VCaP (cell line): ENCODE results near the gene SEC61G.

Experiments
- H3K27ac ChIP-seq: fragments of 450-650 bp; 2 replicates; pipeline ENCODE4 v1.5.1; 2017
- TF ChIP-seq, protein P1 (sequence below): fragments of 450-650 bp; conservative IDR thresholded peaks from 2 replicates; pipeline ENCODE4 v1.5.1; 2017; ENCODE audit warnings: mild to moderate bottlenecking, moderate library complexity

SEC61G gene

DNA sequence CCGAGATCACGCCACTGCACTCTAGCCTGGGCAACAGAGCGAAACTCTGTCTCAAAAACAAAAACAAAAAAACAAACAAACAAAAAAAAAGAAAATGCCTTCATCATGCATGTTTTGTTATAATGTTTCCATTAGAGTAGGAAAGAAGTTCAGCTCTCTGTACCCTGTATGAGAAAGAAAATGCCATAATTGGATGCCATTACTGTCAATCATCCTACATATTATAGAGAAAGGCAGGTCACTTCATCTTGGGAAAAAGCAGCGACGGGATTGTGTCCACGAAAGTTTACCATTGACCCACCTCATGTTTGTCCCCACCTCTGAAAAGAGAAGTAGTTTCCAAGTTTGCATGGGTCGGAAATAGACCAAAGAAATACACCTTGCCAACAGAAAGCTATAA, 33.8 kb downstream of the SEC61G start:
- H3K27ac ChIP-seq: no peak overlapping the region
- TF ChIP-seq, protein P1, sequence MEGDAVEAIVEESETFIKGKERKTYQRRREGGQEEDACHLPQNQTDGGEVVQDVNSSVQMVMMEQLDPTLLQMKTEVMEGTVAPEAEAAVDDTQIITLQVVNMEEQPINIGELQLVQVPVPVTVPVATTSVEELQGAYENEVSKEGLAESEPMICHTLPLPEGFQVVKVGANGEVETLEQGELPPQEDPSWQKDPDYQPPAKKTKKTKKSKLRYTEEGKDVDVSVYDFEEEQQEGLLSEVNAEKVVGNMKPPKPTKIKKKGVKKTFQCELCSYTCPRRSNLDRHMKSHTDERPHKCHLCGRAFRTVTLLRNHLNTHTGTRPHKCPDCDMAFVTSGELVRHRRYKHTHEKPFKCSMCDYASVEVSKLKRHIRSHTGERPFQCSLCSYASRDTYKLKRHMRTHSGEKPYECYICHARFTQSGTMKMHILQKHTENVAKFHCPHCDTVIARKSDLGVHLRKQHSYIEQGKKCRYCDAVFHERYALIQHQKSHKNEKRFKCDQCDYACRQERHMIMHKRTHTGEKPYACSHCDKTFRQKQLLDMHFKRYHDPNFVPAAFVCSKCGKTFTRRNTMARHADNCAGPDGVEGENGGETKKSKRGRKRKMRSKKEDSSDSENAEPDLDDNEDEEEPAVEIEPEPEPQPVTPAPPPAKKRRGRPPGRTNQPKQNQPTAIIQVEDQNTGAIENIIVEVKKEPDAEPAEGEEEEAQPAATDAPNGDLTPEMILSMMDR: no peak

DNA sequence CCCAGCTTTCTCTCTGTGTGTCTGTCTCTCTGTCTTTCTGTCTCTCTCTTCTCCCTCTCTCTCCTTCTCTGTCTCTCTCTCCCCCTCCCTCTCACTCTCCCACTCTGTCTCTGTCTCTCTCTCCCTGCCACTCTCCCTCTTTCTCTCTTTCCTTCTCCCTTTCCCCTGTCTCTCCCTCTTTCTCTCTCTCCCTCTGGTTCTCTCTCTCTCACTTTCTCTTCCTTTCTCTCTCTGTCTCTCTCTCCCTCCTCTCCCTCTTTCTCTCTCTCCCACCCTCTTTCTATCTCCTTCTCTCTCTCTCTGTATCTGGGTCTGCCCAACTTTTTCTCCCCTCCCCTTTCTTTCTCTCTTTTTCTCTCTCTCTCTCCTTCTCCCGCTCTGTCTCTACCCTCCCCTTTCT, 36.5 kb downstream of the SEC61G start:
- no peak overlapping the region for H3K27ac ChIP-seq
- TF ChIP-seq, protein P1: no peak

DNA sequence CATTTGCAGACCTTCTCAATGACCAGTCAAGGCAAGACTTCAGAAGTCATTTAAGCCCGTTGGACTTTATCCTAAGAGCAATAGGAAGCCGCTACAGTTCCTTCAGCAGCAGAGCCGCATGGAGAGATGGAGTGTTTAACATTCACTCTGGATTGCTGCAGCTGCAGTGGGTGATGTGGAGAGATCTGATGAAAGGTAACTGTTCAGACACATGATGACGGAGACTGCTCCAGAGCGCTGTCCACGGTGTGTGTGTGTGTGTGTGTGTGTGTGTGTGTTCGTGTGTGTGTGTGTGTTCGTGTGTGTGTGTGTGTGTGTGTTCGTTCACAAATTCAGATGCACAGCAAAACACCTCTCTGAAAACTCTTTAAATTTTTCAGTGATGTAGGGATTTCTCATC, 37.0 kb downstream of the SEC61G start:
- TF ChIP-seq, protein P1: no peak
- no peak overlapping the region for H3K27ac ChIP-seq

DNA sequence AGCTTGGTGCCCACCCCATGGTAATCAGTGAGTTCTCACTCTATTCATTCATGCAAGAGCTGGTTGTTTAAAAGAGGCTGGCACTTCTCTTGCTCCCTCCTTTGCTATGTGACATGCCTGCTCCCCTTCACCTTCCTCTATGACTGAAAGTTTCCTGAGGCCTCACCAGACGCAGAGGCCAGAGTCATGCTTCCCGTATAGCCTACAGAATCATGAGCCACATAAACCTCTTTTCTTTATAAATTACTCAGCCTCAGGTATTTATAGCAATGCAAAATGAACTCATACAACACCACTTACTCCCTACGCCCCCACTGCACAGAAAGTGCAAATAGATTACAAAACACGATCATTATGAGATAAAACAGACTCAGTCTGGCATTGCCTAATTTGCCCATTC, 39.0 kb downstream of the SEC61G start:
- TF ChIP-seq, protein P1: no peak

DNA sequence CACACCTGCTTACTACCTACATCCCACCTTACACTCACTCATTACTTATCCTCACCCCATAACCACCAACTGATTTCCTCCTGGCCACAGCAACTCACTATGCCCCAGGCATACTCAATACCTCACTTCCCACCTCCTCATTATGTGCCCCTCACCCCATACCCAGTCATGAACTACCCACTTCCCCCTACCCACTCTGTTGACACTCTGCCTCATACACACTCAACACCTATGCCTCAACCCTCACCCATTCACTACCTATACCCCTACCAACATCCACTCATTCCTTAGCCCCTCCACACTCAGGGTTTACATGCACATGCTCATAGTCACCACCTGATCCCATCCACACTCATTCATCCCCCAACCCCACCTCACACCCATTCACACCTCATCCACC, 39.6 kb downstream of the SEC61G start:
- TF ChIP-seq, protein P1: no peak
- H3K27ac ChIP-seq: no peak overlapping the region

More for the DNA sequence above, 39.0 kb downstream of the SEC61G start:
- H3K27ac ChIP-seq: no peak overlapping the region

DNA sequence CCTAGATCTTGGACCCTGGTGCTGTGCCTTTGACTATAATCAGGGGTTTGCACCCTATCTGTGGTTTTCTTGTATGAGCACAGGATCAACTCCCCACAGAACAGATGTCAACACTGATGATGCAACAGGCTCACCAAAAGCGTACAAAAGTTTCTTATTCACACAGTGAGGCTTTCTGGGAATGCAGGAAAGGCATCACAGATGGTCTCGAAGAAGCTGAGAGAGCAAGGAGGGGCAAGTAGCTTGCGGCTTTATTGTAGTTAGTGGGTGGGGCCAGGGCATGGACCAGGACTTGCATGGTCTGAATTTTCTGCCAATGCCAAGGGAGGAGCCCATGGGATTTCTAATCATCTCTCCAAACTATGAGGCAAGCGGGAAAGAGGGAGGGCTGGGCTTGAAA, 46.2 kb downstream of the SEC61G start:
- H3K27ac ChIP-seq: no peak overlapping the region
- TF ChIP-seq, protein P1: no peak

DNA sequence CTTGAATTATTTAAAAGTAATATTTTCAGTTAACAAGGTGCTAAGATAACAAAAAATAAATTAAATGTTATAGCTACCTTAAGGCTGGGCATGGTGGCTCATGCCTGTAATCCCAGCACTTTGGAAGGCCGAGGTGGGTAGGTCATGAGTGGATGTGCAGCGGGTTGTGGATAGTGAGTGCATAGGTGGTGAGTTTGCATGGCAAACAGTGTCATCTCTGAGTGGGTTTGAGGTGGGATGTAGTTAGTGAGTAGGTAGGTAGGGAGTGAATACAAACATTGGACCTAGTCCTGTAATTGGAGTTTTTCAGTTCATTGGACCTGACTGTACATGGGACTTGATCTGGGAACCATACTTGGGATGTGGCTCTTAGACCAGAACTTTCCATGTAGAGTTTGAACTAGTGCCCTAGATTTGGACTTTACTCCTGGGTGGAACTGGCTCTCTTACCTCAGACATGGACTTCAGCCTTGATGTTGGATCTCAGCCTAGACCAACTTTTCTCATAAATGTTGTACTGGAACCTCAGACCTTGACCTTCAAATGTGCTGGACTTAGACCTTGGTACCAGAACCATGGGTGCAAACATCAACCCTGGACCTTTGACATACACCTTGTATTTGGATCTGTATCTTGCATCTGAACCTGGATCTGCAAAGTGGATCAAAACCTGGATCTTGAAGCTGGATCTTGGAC, 47.0 kb downstream of the SEC61G start:
- no peak overlapping the region for H3K27ac ChIP-seq
- TF ChIP-seq, protein P1: no peak
